Measurements from ENCODE around the gene HOXA13. TPM values are rescaled to one million over a fixed set of nuclear protein-coding genes. Genes with fewer than 3 reads are reported as not detected.
A peak's percentile ranks its signal among the peaks of the same experiment; 100 is the strongest.

HOXA13 gene
- total RNA-seq, 3 donors from 2014 or later (not counting 1 experiment from before 2014, with no cell fraction given): not detected

DNA sequence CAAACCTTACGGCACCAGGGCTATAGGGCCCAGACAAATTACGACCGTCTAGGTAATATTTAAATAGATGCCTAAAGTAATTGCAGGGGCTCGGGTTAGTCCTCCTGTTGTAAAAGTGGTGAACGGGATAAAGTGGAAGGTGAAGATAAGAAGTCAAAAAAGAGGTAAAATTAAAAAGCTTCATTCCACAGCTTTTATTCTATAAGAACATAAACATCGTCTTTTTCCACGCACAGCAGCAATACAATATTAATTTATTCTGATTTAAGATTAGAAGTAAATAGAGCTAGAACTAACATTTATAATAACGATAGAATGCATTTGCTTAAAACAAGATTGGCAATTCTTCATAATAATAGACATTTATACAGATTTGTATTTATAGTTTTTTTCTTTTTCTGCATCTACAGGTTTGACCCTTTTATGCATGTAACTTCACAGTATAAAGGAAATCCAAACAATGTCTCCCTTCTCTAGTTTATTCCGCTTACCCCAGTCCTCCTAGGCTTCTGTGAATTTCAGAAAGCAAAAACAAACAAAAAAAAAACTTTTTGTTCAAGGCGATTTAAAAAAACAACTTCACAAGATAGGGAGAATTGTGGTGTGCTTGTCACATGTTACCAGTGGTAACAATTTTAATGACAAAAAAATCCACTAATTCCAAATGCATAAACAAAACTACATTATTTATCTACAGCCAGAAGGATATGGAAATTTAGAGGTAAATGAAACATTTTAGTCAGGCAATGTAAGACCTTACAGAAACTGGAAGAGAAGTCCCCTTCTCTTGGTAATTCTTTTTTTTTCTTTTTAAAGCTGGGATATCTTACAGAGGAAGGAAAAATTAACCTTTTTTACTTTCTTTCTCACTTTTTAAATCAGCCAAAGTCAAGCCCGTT, 29.2 kb downstream of the HOXA13 start:
- DNase-seq: peak in 1 of 2 donors; percentile 23
- Histone ChIP-seq H3K27ac (ENCODE audit: low read length) (no peak overlapping the region), H3K36me3 (ENCODE audit: control insufficient read depth, insufficient read depth, low read length) (no peaks in the 10 kb centered on the region), H3K27me3 (ENCODE audit: control insufficient read depth, insufficient read depth, low read length) (peaks cover 85% of the 10 kb centered on the region), H3K4me1 (ENCODE audit: control insufficient read depth, insufficient read depth, low read length) (peaks cover 73% of the 10 kb centered on the region), H3K4me3 (ENCODE audit: low read length) (no peak overlapping the region), H3K9me3 (ENCODE audit: control insufficient read depth, insufficient read depth, low read length) (no peaks in the 10 kb centered on the region)
- ATAC-seq: no peak
- TF ChIP-seq CTCF (IDR thresholded peaks at IDR 0.05): no peak
- WGBS (ENCODE audit: insufficient coverage): 58% methylated on average over 6 of the region's 11 CpGs
- Mint-ChIP-seq H3K36me3 (peaks cover 20% of the 10 kb centered on the region), H3K27me3 (ENCODE audit: low read depth in 2 of 2) (peaks cover 58 to 68% of the 10 kb centered on the region in 2 donors), H3K4me1 (peaks cover 41 to 50% of the 10 kb centered on the region in 2 donors), H3K9me3 (no peaks in the 10 kb centered on the region), H3K27ac (peak overlapping the region in 1 of 2 donors; percentile 63), H3K4me3 (peak overlapping the region; percentile 87)
- intact Hi-C loops (cut with micrococcal nuclease): no loop called here

DNA sequence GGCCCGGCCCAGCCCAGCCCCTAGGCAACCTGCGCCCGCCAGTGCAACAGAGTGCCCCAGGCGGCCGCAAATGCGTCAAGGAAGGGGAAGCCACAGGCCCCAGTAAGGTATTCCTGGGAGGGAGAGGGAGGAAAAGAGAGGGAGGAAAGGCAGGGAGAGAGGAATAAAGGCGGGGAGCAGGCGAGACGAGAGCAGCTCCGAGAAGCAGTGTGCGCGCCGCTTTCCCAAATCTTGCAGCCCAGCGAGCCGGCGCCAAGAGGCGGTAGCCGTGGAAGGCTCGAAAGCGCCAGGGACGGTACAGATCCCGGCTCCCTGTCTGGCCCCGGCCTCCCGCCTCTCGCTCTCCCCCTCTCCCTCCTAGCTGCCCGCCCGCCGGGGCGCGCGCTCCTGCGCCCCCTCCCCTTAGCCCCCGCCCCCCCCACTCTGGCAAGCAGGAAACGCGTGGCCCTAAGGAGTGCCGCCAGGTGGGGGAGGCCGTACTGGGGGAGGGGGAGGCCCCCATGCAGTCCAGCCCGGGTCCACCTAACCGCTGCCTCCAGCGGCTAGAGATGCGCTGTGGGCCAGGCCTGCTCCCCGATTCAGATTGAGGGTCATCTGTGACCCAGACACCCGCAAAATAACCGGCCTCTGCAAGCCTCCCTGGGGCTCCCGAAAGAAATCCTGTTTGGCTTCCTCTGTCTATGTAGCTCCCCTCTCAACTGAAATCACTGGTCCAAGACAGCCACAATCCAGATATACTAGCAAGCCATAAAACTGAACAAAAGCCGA, 30.0 kb downstream of the HOXA13 start:
- DNase-seq: peak; percentile 7 to 29
- H3K4me3 ChIP-seq (ENCODE audit: low read length): no peak overlapping the region
- peak in 1 of 3 donors; percentile 23 for ATAC-seq
- no peaks in the 10 kb centered on the region for H3K9me3 ChIP-seq (ENCODE audit: control insufficient read depth, insufficient read depth, low read length)
- Mint-ChIP-seq H3K27ac (no peak overlapping the region), H3K4me1 (peaks cover 44 to 56% of the 10 kb centered on the region in 2 donors), H3K4me3 (no peak overlapping the region), H3K27me3 (ENCODE audit: low read depth in 2 of 2) (peaks cover 60 to 64% of the 10 kb centered on the region in 2 donors), H3K36me3 (peaks cover 20% of the 10 kb centered on the region), H3K9me3 (no peaks in the 10 kb centered on the region)
- peaks cover 86% of the 10 kb centered on the region for H3K27me3 ChIP-seq (ENCODE audit: control insufficient read depth, insufficient read depth, low read length)
- intact Hi-C loops (cut with micrococcal nuclease): loop anchor here (10.0 kb wide), 1 partner anchor 75 kb away; the partner anchor contains the start of gene EVX1
- no peak overlapping the region for H3K27ac ChIP-seq (ENCODE audit: low read length)
- no peaks in the 10 kb centered on the region for H3K36me3 ChIP-seq (ENCODE audit: control insufficient read depth, insufficient read depth, low read length)
- TF ChIP-seq CTCF (IDR thresholded peaks at IDR 0.05): no peak
- WGBS (ENCODE audit: insufficient coverage): 8% methylated on average over 35 of the region's 46 CpGs
- peaks cover 82% of the 10 kb centered on the region for H3K4me1 ChIP-seq (ENCODE audit: control insufficient read depth, insufficient read depth, low read length)

- peak overlapping the region; percentile 47 to 69 for H3K27ac Mint-ChIP-seq
- 18% methylated on average over 25 of the region's 25 CpGs for WGBS (ENCODE audit: insufficient coverage)
- peaks cover 85% of the 10 kb centered on the region for H3K4me1 ChIP-seq (ENCODE audit: control insufficient read depth, insufficient read depth, low read length)
- H3K27me3 Mint-ChIP-seq (ENCODE audit: low read depth in 2 of 2): peaks cover 75 to 77% of the 10 kb centered on the region in 2 donors
- peak in 1 of 2 donors; percentile 65 for DNase-seq
- no peak for ATAC-seq
- no peaks in the 10 kb centered on the region for H3K9me3 ChIP-seq (ENCODE audit: control insufficient read depth, insufficient read depth, low read length)
- peak overlapping the region; percentile 70 for H3K4me3 Mint-ChIP-seq
- no peaks in the 10 kb centered on the region for H3K9me3 Mint-ChIP-seq
- H3K4me1 Mint-ChIP-seq: peaks cover 44 to 61% of the 10 kb centered on the region in 2 donors
- peak overlapping the region; percentile 57 for H3K27ac ChIP-seq (ENCODE audit: low read length)
- H3K36me3 Mint-ChIP-seq: peaks cover 20% of the 10 kb centered on the region
- intact Hi-C loops (cut with micrococcal nuclease): loop anchor here (10.0 kb wide), 1 partner anchor 76 kb away; the partner anchor contains the start of gene EVX1
- peaks cover 88% of the 10 kb centered on the region for H3K27me3 ChIP-seq (ENCODE audit: control insufficient read depth, insufficient read depth, low read length)
- H3K36me3 ChIP-seq (ENCODE audit: control insufficient read depth, insufficient read depth, low read length): no peaks in the 10 kb centered on the region
- TF ChIP-seq CTCF (IDR thresholded peaks at IDR 0.05): no peak
- H3K4me3 ChIP-seq (ENCODE audit: low read length): no peak overlapping the region
Measured at GRCh38 chr7:27168265-27168947, 31.5 kb downstream of the HOXA13 start.

Data from natural killer cell (primary cell).